HUDEP-2 (cell line): ENCODE data around the gene COA5.

ENCODE experiments used
- DNase-seq, 76 experiments: peaks; one replicate each; lab custom pipeline; 2025; ENCODE audit not compliant: unreplicated experiment in 76 of 76; lab: John Stamatoyannopoulos, UW

Gene COA5

DNA sequence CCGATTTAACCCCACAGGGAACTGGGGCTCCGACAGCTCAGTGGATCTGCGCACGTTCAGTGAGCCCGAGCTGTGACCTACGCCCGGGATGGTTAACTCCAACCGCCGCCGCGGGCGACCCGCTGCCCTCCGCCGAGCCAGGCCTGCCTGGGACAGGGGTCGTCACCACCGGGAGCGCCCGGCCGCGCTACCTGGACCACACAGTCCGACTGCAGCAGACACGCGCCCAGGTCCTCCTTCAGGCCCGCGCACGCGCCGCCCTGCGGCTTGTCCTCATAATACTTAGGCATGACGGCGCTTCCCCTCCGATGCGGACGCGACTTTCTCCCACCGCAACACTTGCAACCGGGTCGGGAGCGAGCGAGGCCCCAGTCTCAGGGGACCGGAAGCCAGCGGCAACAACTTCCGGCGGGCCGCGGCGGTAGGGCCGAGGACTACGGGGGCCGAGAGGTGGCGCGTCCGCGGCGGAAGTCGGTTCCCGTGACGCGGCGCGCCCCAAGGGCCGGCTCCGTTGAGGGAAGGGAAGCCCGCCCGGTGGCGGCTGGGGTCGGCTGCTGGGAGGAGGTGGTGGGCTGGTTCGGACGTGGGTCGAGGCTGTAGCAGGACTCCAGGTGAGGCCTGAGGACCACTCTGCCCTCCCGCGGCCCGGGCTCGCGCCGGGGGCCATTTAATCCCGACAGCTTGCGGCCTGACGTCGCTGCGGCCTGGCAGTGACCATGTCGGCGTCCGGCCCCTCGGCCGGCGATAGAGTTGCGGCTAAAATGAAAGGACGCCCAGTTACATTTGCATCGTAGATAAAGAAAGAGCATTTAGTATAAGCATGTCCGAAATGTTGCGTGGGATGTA is at the start of gene COA5, which contains the start of gene UNC50:
COA5 (minus strand) TSS at position 397 of the 846 bp plus-strand sequence; CDS start at position 290, 107 bp downstream.
UNC50 (plus strand) TSS at position 474 of the 846 bp plus-strand sequence. CDS start 1,171 bp downstream, outside the sequence.
- DNase-seq, result peak in 73 of 76 experiments; percentile 20 to 85 (median 71)

DNA sequence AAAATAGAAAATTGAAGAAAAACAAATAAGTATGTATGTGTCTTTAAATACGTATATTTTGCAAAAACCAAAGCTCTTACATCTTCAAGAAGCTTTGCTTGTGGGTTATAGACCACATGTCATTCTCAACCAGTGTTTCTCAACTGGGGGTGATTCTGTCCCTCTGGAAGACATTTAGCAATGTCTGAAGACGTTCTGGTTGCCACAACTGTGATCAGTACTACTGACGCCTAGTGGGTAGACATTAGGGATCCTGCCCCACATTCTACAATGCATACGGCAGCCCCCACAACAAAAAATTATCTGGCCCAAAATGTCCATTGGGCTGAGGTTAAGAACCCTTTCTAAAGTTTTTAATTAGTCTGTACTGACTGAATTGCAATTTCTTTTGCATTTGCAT is 48.5 kb upstream of the COA5 start:
- no peak for DNase-seq

GRCh38 chr2:98654699-98655495 is 46.6 kb upstream of the COA5 start:
- DNase-seq, result no peak

GRCh38 chr2:98650998-98651397 is 42.7 kb upstream of the COA5 start:
- DNase-seq, result no peak

- DNase-seq, result no peak
These were observed 41.7 kb upstream of the COA5 start for GRCh38 chr2:98649992-98650375.

DNA sequence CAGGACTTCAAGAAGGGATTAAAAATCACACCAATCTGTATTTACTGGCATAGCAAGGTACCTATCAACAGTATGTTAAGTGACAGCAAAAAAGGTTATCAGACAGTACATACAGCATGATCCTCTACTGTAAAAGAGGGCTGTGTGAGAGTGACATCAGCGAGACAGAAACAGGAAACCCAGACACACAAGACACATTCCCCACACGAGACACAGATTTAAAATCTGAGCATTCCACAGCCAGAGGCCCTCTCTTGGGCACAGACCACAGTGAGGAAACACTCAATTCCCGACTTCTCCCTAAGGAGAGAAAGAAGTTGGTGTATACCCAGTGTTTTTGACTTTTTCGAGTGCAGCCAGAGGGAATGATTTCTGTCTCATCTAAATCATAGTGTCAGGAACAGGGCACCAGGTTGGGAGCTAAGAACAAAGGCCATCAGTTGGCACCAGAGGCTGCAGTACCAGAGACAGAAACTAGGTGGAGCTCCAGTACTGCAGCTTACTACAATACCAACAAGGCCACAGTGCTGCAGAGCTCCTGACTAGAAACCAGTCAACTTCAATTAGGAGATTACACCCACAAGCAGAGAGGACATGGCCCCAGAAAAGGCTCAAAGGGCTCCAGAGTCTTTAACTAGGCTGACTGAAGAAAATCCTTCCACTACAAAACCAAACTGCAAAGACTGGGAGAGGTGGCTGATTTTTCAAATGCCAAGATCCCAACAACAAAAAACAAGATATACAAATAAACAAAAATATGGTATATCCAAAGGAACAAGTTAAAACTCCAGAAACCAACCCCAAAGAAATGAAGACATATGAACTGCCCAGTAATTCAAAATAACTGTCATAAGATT is 41.1 kb upstream of the COA5 start:
- DNase-seq, result peak in 69 of 76 experiments; percentile 1 to 82 (median 45)

- DNase-seq, result no peak
These were observed 40.1 kb upstream of the COA5 start for GRCh38 chr2:98648451-98648850.

DNA sequence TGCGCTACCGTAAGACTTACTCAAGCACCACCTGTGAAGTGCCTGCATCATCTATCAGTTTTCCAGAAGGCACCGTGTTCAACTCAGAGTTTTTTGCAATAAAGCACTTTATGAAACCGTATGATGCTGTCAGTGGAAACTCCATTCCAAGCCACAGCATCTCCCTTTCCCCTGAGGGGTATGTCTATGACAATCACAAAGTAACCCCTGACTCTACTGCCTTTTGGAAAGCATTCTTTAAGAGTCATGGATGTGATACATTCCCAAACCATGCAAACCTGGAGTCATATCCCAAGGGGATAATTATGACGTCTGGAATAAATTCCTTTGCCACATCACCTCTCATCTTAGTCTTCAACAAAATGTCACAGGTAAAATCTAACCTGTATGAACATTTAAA is 39.3 kb upstream of the COA5 start:
- no peak for DNase-seq

DNA sequence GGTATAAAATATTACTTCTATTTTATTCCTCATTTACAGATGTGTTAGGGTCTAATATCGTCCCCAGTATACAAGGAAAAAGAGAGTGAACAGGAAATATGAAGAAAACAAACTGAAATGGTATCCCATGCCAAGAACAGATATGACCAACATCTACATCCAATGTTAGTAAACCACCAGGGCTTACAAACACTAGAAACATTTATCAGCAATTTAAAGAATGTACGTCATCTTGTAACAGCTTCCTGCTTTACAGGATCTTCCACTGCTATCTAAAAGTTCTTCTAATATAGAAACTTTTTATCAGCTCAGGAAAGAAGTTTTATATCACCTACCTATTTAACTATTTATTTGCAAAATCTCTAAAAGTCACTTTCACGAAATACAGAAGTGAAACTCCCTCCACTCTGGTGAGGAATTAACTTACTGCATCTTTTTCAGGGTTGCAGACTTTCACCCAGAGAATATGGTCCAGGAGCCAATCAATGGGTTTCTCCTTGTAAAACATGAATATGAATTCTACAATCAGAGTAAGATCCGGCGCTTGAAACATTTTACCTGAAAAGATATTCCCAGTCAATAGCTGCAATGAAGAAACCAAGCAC is 35.3 kb upstream of the COA5 start:
- DNase-seq, result no peak

DNA sequence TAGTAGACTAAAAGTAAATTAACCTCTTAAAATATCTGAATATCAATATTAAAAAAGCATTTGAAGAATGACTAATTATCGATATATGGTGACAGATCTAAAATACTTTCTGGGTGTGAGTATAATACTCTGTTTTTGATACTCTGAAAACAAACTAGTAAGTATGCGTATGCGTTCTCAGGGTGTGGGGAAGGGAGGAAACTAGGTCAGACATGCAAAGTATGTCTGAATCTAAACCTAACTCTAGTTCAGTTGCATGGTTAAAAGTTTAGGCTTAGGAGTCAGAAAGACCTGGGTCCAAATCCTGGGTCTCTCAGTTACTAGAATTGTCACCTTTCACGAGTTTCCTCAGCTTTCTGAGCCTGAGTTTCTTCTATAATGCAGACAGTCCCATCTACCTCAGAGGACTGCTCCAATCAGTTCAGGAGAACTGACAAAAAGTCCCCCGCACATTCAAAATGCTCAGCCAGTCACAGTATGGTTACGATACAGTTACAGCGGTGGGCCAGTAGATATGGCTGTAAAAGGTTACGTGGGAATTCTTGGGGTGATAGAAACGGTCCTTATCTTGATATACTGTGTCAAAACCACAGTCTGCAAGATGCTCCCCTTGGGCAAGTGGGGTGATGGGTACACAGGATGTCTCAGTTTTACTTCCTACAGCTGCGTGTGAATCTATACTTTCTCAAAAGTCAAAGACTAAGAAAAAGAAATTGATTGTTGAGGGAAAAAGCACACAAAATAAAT is 29.3 kb upstream of the COA5 start:
- DNase-seq, result no peak

GRCh38 chr2:98634406-98635092 is 26.2 kb upstream of the COA5 start:
- peak in 8 of 76 experiments; percentile 4 to 28 (median 12) for DNase-seq

DNA sequence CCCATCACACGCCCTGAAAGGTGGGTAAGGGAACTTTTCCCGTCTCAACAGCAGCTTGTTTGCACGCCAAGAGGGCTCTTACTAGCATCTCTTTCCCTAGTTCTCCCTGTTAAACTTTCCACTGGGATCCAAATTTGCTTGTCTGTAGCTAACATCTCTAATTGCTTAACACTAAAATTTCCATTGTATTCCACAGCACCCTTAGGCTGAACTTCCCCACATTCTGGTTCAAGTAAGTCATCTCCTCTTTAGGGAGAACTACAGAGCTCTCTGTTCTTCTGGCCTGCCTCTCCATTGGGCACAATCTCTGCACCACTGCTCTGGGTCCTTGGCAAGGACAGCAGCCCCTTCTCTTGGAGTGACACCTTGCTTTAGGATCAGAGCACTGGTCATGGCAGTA is 24.0 kb upstream of the COA5 start:
- no peak for DNase-seq

- no peak for DNase-seq
These were observed 15.3 kb upstream of the COA5 start for GRCh38 chr2:98623657-98624056.

DNA sequence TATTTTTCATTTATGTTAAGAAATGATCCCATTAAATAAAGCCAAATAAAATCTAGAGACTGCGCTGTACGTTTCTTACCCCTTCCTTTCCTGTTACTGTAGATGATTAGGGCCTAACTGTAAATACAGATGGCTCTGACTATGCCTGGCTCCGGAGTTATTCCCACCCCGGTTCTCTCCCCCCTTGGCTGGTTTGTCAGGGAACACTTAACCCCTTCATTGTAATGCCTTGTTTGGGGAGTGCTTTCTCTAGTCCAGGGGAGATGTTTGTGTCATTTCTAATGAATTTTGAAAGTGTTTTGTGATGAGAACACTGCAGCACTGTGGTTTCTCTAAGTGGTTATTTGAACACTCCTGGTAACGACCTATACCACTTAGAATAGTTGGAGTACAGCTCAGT is 8.8 kb upstream of the COA5 start:
- no peak for DNase-seq

DNA sequence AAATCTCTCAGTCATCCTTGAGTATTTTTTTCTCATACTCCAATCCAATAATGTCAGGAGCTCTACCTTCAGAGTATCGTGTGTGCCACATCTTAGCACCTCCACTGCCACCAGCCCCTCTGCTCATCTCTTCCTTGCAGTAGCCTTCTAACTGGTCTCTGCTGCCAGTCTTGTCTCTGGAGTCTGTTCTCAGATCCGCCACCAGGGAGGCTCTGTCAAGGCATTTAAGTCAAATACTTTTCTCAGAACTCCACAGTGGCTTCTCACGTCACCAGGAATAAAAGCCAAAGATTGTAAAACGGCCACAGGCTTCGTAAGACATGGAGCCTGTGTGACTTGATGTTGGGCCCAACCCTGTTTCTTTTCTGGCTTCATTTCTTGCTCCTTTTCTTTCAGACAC is 7.2 kb upstream of the COA5 start:
- DNase-seq, result no peak

DNA sequence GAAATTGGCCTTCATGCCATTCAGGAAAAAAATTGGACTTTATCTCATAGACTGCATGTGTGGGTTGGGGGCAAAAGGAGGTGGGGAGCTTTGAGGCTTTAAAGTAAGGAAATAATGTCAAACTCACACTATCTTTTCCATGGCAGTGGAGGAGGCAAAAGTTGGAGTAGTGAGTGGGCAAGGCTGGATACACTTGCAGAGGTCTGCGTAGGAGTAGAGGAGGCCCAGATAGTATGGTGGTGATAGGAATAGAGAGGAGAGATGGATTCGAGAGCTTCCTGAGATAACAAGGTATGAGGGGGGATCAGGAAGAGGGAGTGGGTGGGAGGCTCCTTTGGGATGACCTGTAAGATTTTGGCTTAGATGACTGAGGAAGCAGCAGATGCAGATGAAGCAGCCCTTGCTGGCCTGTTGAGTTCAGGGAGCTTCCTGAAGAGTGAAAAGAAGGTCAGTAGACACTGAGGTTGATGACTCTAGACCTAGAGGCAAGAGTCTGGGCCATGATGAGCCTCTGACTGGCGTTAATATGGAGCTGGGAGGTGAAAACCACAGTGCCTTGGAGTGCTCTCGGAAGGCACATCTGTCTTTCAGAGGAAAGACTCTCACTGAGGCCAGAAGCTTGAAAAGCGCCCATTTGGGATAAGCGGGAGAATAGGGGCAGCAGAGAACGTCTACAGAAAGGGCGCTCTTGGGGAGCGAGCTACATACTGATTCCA is 5.9 kb upstream of the COA5 start:
- DNase-seq, result no peak

- no peak for DNase-seq
These were observed 771 bp upstream of the COA5 start for GRCh38 chr2:98608962-98609604.

DNA sequence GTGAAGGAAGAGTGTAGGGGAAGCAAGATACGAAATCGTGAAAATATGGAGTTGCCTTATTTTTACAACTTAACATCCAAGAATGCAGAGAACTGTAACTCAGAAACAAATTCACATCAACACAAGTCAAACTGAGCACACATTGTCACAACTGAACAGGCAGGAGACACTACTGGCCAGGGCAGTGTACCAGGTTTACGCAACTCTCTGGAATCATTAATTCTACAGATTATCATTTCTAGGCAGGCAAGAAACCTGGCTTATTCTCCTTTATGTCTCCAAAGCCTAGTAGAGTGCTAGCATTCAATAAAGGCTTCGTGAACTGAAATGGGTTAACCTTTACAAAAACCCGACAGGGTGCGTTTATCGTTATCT is 584 bp downstream of the COA5 start:
- no peak for DNase-seq
